ENCODE results near the gene IQSEC1.

Gene IQSEC1

GRCh38 chr3:12967606-12968351 lies 105.5 kb downstream of the IQSEC1 start:
- DNase-seq (ENCODE audit: low spot score), result peak; percentile 96

GRCh38 chr3:12966847-12967605 lies 106.2 kb downstream of the IQSEC1 start:
- DNase-seq (ENCODE audit: low spot score), result no peak

- DNase-seq (ENCODE audit: low spot score), result no peak
These were observed 107.0 kb downstream of the IQSEC1 start for GRCh38 chr3:12965999-12966846.

DNA sequence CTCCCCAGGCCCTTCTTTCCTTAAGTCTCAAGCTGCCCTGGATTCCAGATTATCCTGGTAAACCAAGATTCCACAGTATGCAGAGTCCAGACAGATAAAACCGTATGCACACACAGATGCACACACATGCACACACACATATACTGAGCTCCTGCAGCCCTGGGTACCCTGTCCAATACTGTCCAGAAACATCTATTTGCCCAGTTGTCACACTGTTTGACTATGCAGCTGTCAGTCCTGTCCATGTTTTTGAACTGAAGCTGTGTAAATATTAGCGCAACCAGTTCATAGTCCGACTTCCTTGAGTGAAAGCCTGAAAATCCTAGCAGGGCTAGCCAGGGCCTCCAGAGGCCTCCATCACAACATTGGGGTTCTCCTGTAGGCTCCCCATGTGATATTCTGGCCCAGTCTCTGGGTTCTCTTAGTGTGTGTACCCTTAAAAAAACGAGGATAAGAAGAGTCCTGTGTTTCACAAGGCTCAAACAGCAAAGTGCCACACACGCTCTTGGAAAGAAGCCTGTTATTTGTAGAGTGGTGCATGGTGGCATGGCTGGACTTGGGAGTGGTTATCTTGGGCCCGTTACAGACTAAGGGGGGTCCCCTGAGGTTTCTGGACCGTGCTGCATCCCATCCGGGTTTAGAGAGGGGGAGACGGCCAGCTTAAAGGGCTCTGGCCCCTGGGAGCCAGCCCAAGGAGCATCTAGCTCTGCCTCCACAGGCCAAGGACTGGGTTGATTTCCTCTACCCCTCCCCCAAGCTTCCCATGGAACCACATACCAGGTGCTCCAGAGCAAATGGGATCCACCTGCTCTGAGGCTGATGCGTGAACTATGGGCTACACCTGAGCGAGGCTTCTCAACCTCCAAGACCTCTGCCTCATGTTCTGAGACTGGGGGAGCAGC lies 108.3 kb downstream of the IQSEC1 start:
- no peak for DNase-seq (ENCODE audit: low spot score)

GRCh38 chr3:12963922-12964701 lies 109.1 kb downstream of the IQSEC1 start:
- no peak for DNase-seq (ENCODE audit: low spot score)

- DNase-seq (ENCODE audit: low spot score), result no peak
These were observed 109.9 kb downstream of the IQSEC1 start for GRCh38 chr3:12963231-12963896.

GRCh38 chr3:12962292-12962691 lies 110.9 kb downstream of the IQSEC1 start:
- DNase-seq (ENCODE audit: low spot score), result no peak

- DNase-seq (ENCODE audit: low spot score), result no peak
These were observed 111.6 kb downstream of the IQSEC1 start for GRCh38 chr3:12961697-12962036.

GRCh38 chr3:12961007-12961696 lies 112.1 kb downstream of the IQSEC1 start:
- no peak for DNase-seq (ENCODE audit: low spot score)

GRCh38 chr3:12960497-12960896 lies 112.7 kb downstream of the IQSEC1 start:
- DNase-seq (ENCODE audit: low spot score), result no peak

GRCh38 chr3:12959838-12960378 lies 113.3 kb downstream of the IQSEC1 start:
- DNase-seq (ENCODE audit: low spot score), result peak; percentile 61

DNA sequence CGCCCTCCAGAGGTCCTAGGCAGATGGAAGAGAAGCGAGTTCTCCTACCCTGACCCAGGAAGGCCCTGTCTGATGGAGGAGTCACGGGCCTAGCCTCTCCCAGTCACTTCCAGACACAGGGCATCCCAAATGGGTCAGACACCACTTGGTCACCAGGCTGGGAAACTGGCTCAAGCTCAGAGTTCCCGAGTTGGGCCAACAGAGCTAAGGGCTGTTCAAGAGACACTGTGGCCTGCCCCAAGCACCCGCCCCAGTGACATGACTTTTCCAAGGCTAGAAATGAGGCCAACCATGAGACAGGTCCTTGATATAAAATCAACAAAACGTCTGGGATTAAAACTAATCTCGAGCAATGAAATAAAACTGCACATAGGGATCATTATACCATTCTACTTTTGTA lies 113.8 kb downstream of the IQSEC1 start:
- DNase-seq (ENCODE audit: low spot score), result no peak

DNA sequence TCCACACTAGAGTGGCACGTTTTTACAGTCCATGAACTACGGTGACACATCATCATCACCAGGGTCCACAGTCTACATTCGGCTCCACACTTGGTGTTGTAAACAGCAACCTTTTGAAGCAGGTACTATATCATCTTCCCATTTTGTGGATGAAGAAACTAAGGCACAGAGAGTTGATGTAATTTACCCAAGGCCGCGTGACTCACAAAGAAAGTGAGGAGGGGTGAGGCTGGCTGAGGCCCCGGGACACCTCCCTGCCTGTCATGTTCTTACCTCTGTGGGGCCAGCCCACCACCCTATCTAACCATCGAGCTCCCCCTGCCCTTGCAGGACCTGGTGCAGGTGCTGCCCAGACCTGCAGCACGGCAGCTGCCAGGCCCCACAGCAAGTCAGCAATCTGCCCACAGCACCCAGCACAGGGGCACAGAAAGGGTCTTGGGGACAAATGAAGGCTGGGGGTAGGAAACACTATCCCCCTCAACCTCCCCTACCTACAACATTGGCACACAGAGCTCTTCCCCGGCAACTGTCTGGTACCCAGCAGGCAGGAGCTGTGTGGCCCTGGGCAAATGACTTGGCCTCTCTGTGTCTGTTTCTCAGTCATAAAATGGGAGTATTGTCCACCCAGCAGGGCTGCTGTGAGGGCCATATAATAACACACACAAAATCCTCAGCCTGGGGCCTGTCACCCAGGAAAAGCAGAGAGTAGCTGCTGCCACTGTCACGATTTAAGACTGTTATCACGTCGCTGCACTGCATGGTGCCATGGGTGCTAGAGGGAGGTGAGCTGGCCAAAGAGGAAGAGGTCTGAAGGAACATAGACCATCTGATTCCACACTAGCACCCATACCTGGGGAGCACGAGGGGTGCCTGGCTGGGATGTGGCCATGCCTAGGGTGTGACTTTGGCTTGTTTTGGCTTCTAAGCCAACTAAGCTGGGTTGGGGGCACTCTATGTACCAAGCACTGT lies 115.1 kb downstream of the IQSEC1 start:
- DNase-seq (ENCODE audit: low spot score), result no peak

DNA sequence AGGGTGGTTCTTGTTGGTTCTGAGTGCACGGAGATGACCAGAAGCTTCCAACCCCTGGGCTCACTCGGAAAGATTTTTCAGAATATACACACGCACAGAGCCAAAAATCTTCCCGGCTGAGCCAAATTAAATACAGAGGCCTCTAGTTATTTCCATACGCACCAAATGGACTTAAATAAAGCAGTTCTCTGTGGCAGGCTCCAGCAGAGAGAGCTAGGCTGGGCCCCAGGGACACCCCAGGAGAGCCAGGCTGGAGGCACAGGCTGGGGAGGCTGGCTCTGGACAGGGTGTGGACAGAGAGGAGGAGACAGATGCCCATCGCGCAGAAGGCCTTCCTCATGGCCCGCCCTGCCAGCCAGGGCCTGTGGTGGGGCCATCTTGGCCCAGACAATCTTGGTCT lies 115.9 kb downstream of the IQSEC1 start:
- DNase-seq (ENCODE audit: low spot score), result no peak

DNA sequence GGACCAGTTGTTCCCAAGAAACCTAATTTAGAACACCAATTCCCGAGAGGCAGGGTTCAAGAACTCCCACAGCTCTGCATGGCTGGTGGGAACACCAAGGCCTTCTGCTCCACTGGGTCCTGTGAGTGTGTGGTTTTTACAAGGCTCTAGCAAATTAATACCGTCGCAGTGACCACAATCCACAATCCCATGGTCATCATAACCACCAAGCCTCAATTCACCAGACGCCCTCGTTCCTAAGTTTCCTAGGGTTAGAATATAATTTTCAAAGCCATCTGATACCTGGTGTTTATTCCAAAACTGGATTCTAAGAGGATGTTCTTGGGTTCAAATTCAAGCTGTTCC lies 116.9 kb downstream of the IQSEC1 start:
- no peak for DNase-seq (ENCODE audit: low spot score)

GRCh38 chr3:12955651-12956315 lies 117.4 kb downstream of the IQSEC1 start:
- DNase-seq (ENCODE audit: low spot score), result no peak

DNA sequence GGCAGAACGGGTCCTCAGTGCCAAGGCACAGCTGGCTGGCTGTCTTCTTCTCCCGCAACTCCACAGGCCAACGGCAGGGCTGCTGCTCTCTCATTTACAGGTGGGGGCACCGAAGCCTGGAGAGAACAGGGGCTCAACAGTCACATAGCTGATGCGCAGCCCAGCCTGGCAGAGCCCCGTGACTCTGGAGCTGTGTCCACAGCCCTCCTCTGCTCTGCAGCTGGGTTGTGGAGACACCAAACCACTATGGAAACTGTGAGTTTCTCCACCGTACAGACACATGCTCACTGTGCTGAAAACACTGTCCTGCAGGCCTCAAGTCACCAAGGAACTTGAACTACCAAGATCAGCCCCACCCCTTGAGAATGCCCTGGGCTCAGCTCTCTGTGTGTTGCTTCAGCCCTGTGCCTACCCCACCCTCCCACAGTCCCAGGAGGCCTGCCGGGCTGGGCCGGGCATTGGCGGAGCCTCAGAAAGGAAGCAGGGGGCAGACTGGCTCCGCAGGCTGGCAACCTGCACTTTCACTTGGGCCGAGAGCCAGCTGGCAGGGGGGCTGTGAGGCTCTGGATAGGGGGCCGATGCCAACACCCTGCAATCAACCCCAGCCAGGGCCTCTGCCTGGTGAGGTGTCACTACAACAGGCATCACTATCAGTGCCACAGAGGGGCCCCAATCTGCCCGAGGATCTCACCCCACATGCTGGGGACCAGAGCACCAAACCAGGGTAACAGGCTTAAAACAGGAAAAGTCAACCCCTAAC lies 118.2 kb downstream of the IQSEC1 start:
- DNase-seq (ENCODE audit: low spot score), result peak; percentile 68
